NCI-H345 (cell line): ENCODE data around the gene RASSF9.
A peak's percentile ranks its signal among the peaks of the same experiment; 100 is the strongest.

Experiments
- DNase-seq: peaks from one replicate; lab custom pipeline; 2025; lab: John Stamatoyannopoulos, UW

Gene RASSF9

GRCh38 chr12:85836197-85837090 lies at the start of gene RASSF9:
Gene RASSF9 (minus strand): TSS chr12:85836409. CDS start chr12:85836201, 208 bp downstream.
- no peak for DNase-seq

- no peak for DNase-seq
Measured at GRCh38 chr12:85883763-85884162, 47.6 kb upstream of the RASSF9 start.

GRCh38 chr12:85877459-85877858 lies 41.2 kb upstream of the RASSF9 start:
- DNase-seq = no peak

GRCh38 chr12:85874031-85874461 lies 37.8 kb upstream of the RASSF9 start, which contains the start of gene NTS:
Gene NTS (plus strand): TSS chr12:85874295. CDS start chr12:85874404, 109 bp downstream.
- DNase-seq = peak; percentile 19

GRCh38 chr12:85872497-85873091 lies 36.4 kb upstream of the RASSF9 start:
- DNase-seq = peak; percentile 73

GRCh38 chr12:85866986-85867776 lies 31.0 kb upstream of the RASSF9 start:
- DNase-seq = peak; percentile 51

- DNase-seq = no peak
Measured at GRCh38 chr12:85865890-85866289, 29.7 kb upstream of the RASSF9 start.

- DNase-seq = no peak
Measured at GRCh38 chr12:85856966-85857365, 20.8 kb upstream of the RASSF9 start.

- no peak for DNase-seq
Measured at GRCh38 chr12:85855305-85855704, 19.1 kb upstream of the RASSF9 start.

- DNase-seq = no peak
Measured at GRCh38 chr12:85849344-85849743, 13.1 kb upstream of the RASSF9 start.

GRCh38 chr12:85843606-85844310 lies 7.5 kb upstream of the RASSF9 start:
- DNase-seq = no peak

- no peak for DNase-seq
Measured at GRCh38 chr12:85835426-85836196, 598 bp downstream of the RASSF9 start.

GRCh38 chr12:85834378-85834777 lies 1.8 kb downstream of the RASSF9 start:
- DNase-seq = no peak

GRCh38 chr12:85833579-85833978 lies 2.6 kb downstream of the RASSF9 start:
- DNase-seq = no peak

- no peak for DNase-seq
Measured at GRCh38 chr12:85831327-85831990, 4.8 kb downstream of the RASSF9 start.

GRCh38 chr12:85829391-85829790 lies 6.8 kb downstream of the RASSF9 start:
- no peak for DNase-seq

- no peak for DNase-seq
Measured at GRCh38 chr12:85828576-85828975, 7.6 kb downstream of the RASSF9 start.

GRCh38 chr12:85825746-85826145 lies 10.5 kb downstream of the RASSF9 start:
- DNase-seq = peak; percentile 29

GRCh38 chr12:85823436-85824180 lies 12.6 kb downstream of the RASSF9 start:
- DNase-seq = no peak

GRCh38 chr12:85821759-85822158 lies 14.4 kb downstream of the RASSF9 start:
- no peak for DNase-seq
